CD14-positive monocyte (primary cell): Measurements from ENCODE around the gene SPATS2. TPM values are rescaled to one million over a fixed set of nuclear protein-coding genes. Genes with fewer than 3 reads are reported as not detected.

Experiments used
- DNase-seq, 3 donors: peaks; one replicate each; pipeline ENCODE4 v3.0.0-alpha.2; 2011 to 2022
- H2AFZ ChIP-seq: 2 replicates; pipeline ENCODE4 v1.6.0; 2012; ENCODE audit warnings: mild to moderate bottlenecking, low read depth, low read length, inconsistent platforms; ENCODE audit not compliant: insufficient read depth, poor library complexity, severe bottlenecking
- H3K27ac ChIP-seq, 2 donors: 1 replicate in 1 of 2; 2 replicates in 1 of 2; pipeline ENCODE4 v1.5.1; 2012 to 2013; ENCODE audit warnings: low read length in 2 of 2, control low read depth in 1 of 2, inconsistent platforms in 1 of 2, low read depth in 1 of 2, mild to moderate bottlenecking in 1 of 2
- H3K27me3 ChIP-seq, 2 donors: one replicate each; pipeline versions ENCODE4 v1.6.0 to v1.6.1; 2011 to 2013; ENCODE audit warnings: low read length in 2 of 2; ENCODE audit not compliant: control insufficient read depth in 2 of 2, insufficient read depth in 2 of 2
- H3K36me3 ChIP-seq, 2 donors: replicated peaks in 1 of 2; 1 replicate in 1 of 2; 2 replicates in 1 of 2; pipeline versions ENCODE4 v1.5.1 to v1.6.1; 2012 to 2013; ENCODE audit warnings: low read length in 2 of 2, control low read depth in 1 of 2, inconsistent platforms in 1 of 2, mild to moderate bottlenecking in 1 of 2; ENCODE audit not compliant: insufficient read depth in 2 of 2, control insufficient read depth in 1 of 2
- H3K4me1 ChIP-seq, 2 donors: 1 replicate in 1 of 2; 2 replicates in 1 of 2; pipeline versions ENCODE4 v1.5.1 to v1.6.1; 2012 to 2013; ENCODE audit warnings: low read length in 2 of 2, control low read depth in 1 of 2, inconsistent platforms in 1 of 2, mild to moderate bottlenecking in 1 of 2, moderate library complexity in 1 of 2; ENCODE audit not compliant: insufficient read depth in 2 of 2, control insufficient read depth in 1 of 2
- H3K4me2 ChIP-seq: replicated peaks from 2 replicates; pipeline ENCODE3; 2012; ENCODE audit warnings: low read length, moderate library complexity, mild to moderate bottlenecking; ENCODE audit not compliant: poor library complexity, severe bottlenecking; ENCODE audit errors: extremely low read depth
- H3K4me3 ChIP-seq, 3 experiments: fragments of 200-600 bp in 1 of 3; sonication (generic) in 1 of 3; replicated peaks in 1 of 3; 1 replicate in 2 of 3; 2 replicates in 1 of 3; pipeline ENCODE4 v1.5.1; 2011 to 2013; ENCODE audit warnings: low read length in 3 of 3, mild to moderate bottlenecking in 3 of 3, control low read depth in 2 of 3, low read depth in 2 of 3, inconsistent platforms in 1 of 3, moderate library complexity in 1 of 3
- H3K79me2 ChIP-seq: 2 replicates; pipeline ENCODE4 v1.6.0; 2012; ENCODE audit warnings: mild to moderate bottlenecking, control low read depth, inconsistent platforms, low read length, moderate library complexity; ENCODE audit not compliant: insufficient read depth
- H3K9ac ChIP-seq: 2 replicates; pipeline ENCODE4 v1.6.0; 2017; ENCODE audit warnings: low read length, mild to moderate bottlenecking; ENCODE audit not compliant: insufficient read depth, poor library complexity, severe bottlenecking
- H3K9me3 ChIP-seq, 2 donors: replicated peaks in 1 of 2; 1 replicate in 1 of 2; 2 replicates in 1 of 2; pipeline versions ENCODE4 v1.5.1 to v1.6.1; 2012 to 2013; ENCODE audit warnings: low read length in 2 of 2, control low read depth in 1 of 2; ENCODE audit not compliant: control insufficient read depth in 1 of 2, insufficient read depth in 1 of 2
- H4K20me1 ChIP-seq: 2 replicates; pipeline ENCODE4 v1.6.0; 2012; ENCODE audit warnings: mild to moderate bottlenecking, low read length, control low read depth, moderate library complexity; ENCODE audit not compliant: insufficient read depth
- H3K27ac Mint-ChIP-seq, 7 donors: one replicate each; pipeline ENCODE4 v1.8.0; 2020; ENCODE audit warnings: mild to moderate bottlenecking in 7 of 7, mixed read lengths in 7 of 7, moderate library complexity in 6 of 7, inconsistent platforms in 2 of 7
- H3K27me3 Mint-ChIP-seq, 3 donors: one replicate each; pipeline ENCODE4 v1.8.0; 2021 to 2022; ENCODE audit warnings: low read depth in 3 of 3, mild to moderate bottlenecking in 3 of 3, mixed read lengths in 3 of 3, moderate library complexity in 3 of 3, inconsistent platforms in 1 of 3
- H3K36me3 Mint-ChIP-seq, 2 donors: one replicate each; pipeline ENCODE4 v1.8.0; 2020; ENCODE audit warnings: mixed read lengths in 2 of 2, inconsistent platforms in 1 of 2, mild to moderate bottlenecking in 1 of 2
- H3K4me1 Mint-ChIP-seq: one replicate; pipeline ENCODE4 v1.8.0; 2020; ENCODE audit warnings: mild to moderate bottlenecking, mixed read lengths
- H3K4me3 Mint-ChIP-seq, 2 donors: one replicate each; pipeline ENCODE4 v1.8.0; 2020; ENCODE audit warnings: mild to moderate bottlenecking in 2 of 2, mixed read lengths in 2 of 2, moderate library complexity in 1 of 2
- H3K9me3 Mint-ChIP-seq, 7 donors: one replicate each; pipeline ENCODE4 v1.8.0; 2020 to 2022; ENCODE audit warnings: mixed read lengths in 7 of 7, mild to moderate bottlenecking in 6 of 7, moderate library complexity in 6 of 7, inconsistent platforms in 2 of 7
- WGBS: methylation state at CpG from one replicate; pipeline ENCODE4 v1.1.5; 2013; ENCODE audit warnings: missing lambda C conversion rate; ENCODE audit not compliant: insufficient coverage; 5-methylcytosine and 5-hydroxymethylcytosine counted together
- intact Hi-C, 2 donors: fragments of 100-400 bp; cut with micrococcal nuclease; formaldehyde crosslinking; loops; one replicate each; pipeline versions ENCODE4 v1.15.0 to v1.15.1; 2023
- polyA plus RNA-seq, 3 donors: library from polyadenylated mRNA; depleted of rRNA in 1 of 3; unstranded in 2 of 3; stranded (reverse) in 1 of 3; fragments of 300-500 nt in 2 of 3; fragments of >200 nt in 1 of 3; fragmentation: Illumina TruSeq in 2 of 3; gene quantifications; 1 replicate in 2 of 3; 2 replicates in 1 of 3; pipeline ENCODE4 v1.2.3, GENCODE V29; 2012 to 2021
- TF ChIP-seq, protein P1 (sequence below): fragments of 200-600 bp; IDR thresholded peaks from one replicate; pipeline ENCODE4 v1.8.0; 2022; ENCODE audit warnings: antibody characterized with exemption, mild to moderate bottlenecking

Gene SPATS2
- polyA plus RNA-seq, 3 donors: 1.1 to 3.2 (median 1.8) TPM

DNA sequence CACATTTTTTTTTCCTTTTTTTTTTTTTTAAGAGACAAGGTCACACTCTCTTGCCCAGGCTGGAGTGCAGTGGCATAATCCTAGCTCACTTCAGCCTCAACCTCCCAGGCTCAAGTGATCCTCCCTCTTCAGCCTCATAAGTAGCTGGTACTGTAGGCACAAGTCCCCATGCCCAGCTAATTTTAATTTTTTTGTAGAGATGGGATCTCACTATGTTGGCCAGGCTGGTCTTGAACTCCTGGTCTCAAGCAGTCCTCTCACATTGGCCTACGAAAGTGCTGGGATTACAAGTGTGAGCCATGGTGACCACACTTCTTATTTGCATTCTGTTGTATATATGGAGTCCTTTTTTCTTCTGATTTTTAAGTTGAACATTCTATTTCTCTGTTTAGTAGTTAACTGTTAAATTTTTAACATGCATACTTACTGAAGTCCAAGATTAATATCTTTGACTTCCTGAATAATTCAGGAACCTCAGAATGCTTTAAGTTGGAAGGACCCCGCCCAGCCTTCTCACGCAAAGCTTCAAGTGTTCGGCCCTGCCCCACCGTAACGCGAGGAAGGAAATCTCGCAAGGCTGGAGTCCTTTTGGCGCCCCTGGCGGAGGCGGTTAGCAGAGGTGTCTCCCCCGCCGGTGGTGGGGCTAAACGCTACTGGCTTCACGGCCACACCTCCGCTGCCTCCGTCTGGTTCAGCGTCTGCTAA lies 21.6 kb downstream of the SPATS2 start:
- Histone ChIP-seq H3K9me3 (no peaks in the 10 kb centered on the region), H3K9ac (peak overlapping the region; percentile 34), H3K4me3 (peak overlapping the region in 1 of 3 experiments; percentile 53), H4K20me1 (no peaks in the 10 kb centered on the region), H2AFZ (peak overlapping the region; percentile 74), H3K27ac (no peak overlapping the region), H3K79me2 (no peaks in the 10 kb centered on the region), H3K4me1 (peaks cover 5 to 12% of the 10 kb centered on the region in 2 donors), H3K36me3 (no peaks in the 10 kb centered on the region), H3K27me3 (no peaks in the 10 kb centered on the region), H3K4me2 (peak overlapping the region; percentile 57)
- intact Hi-C loops: no loop called here
- 57% methylated on average over 17 of the region's 18 CpGs for WGBS
- Mint-ChIP-seq H3K4me3 (peak overlapping the region; percentile 37 to 62), H3K4me1 (peaks cover 7% of the 10 kb centered on the region), H3K9me3 (peaks cover 0 to 4% (median 0%) of the 10 kb centered on the region in 7 donors), H3K27ac (peak overlapping the region in 1 of 7 donors; percentile 62), H3K36me3 (peaks cover 3 to 4% of the 10 kb centered on the region in 2 donors), H3K27me3 (peaks cover 1 to 4% (median 2%) of the 10 kb centered on the region in 3 donors)
- TF ChIP-seq, protein P1, sequence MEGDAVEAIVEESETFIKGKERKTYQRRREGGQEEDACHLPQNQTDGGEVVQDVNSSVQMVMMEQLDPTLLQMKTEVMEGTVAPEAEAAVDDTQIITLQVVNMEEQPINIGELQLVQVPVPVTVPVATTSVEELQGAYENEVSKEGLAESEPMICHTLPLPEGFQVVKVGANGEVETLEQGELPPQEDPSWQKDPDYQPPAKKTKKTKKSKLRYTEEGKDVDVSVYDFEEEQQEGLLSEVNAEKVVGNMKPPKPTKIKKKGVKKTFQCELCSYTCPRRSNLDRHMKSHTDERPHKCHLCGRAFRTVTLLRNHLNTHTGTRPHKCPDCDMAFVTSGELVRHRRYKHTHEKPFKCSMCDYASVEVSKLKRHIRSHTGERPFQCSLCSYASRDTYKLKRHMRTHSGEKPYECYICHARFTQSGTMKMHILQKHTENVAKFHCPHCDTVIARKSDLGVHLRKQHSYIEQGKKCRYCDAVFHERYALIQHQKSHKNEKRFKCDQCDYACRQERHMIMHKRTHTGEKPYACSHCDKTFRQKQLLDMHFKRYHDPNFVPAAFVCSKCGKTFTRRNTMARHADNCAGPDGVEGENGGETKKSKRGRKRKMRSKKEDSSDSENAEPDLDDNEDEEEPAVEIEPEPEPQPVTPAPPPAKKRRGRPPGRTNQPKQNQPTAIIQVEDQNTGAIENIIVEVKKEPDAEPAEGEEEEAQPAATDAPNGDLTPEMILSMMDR: peak; percentile 53
- peak; percentile 66 to 75 (median 75) for DNase-seq

DNA sequence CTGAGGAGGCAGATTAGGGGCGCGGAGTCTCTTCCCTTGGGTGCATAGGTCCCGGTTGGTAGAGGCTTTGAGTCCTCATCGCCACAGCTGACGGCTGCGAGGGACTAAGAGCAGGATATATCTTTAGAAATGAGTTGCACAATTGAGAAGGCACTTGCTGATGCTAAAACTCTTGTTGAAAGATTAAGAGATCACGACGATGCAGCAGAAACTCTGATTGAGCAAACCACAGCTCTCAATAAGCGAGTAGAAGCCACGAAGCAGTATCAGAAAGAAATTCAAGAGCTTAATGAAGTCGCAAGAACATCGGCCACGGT lies 22.1 kb downstream of the SPATS2 start:
- TF ChIP-seq, protein P1: peak; percentile 16
- DNase-seq: no peak
- H4K20me1 ChIP-seq: no peaks in the 10 kb centered on the region
- H3K36me3 ChIP-seq: no peaks in the 10 kb centered on the region
- H3K79me2 ChIP-seq: no peaks in the 10 kb centered on the region
- peaks cover 0 to 4% (median 0%) of the 10 kb centered on the region in 7 donors for H3K9me3 Mint-ChIP-seq
- H3K4me3 Mint-ChIP-seq: peak overlapping the region; percentile 37 to 62
- no peaks in the 10 kb centered on the region for H3K27me3 ChIP-seq
- H3K36me3 Mint-ChIP-seq: peaks cover 3 to 4% of the 10 kb centered on the region in 2 donors
- peaks cover 5 to 12% of the 10 kb centered on the region in 2 donors for H3K4me1 ChIP-seq
- no peak overlapping the region for H3K27ac ChIP-seq
- WGBS: 80% methylated on average over 13 of the region's 13 CpGs
- H3K9me3 ChIP-seq: no peaks in the 10 kb centered on the region
- intact Hi-C loops: no loop called here
- H3K27me3 Mint-ChIP-seq: peaks cover 1 to 4% (median 2%) of the 10 kb centered on the region in 3 donors
- H3K27ac Mint-ChIP-seq: peak overlapping the region in 2 of 7 donors; percentile 37 to 62
- peak overlapping the region; percentile 34 for H3K9ac ChIP-seq
- H3K4me1 Mint-ChIP-seq: peaks cover 7% of the 10 kb centered on the region
- peak overlapping the region; percentile 74 for H2AFZ ChIP-seq
- peak overlapping the region in 1 of 3 experiments; percentile 53 for H3K4me3 ChIP-seq
- peak overlapping the region; percentile 57 for H3K4me2 ChIP-seq
